Measurements from ENCODE around the gene EXOSC10.

DNA sequence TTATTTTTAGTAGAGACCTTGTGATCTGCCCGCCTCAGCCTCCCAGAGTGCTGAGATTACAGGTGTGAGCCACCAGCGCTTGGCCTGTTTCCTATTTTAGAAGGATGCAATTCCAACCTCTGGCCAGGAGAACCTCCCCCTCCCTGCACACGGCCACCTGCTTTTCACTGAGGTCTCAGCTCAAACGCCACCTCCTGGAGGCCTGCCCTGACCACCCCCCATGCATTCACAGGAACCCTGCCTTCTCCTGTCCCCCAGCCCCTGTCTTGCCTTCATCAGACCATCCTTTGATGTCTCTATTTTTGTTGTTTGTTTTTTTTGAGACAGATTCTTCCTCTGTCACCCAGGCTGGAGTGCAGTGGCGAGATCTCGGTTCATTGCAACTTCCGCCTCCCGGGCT lies 42.2 kb downstream of the EXOSC10 start:
- TF ChIP-seq, protein P1, sequence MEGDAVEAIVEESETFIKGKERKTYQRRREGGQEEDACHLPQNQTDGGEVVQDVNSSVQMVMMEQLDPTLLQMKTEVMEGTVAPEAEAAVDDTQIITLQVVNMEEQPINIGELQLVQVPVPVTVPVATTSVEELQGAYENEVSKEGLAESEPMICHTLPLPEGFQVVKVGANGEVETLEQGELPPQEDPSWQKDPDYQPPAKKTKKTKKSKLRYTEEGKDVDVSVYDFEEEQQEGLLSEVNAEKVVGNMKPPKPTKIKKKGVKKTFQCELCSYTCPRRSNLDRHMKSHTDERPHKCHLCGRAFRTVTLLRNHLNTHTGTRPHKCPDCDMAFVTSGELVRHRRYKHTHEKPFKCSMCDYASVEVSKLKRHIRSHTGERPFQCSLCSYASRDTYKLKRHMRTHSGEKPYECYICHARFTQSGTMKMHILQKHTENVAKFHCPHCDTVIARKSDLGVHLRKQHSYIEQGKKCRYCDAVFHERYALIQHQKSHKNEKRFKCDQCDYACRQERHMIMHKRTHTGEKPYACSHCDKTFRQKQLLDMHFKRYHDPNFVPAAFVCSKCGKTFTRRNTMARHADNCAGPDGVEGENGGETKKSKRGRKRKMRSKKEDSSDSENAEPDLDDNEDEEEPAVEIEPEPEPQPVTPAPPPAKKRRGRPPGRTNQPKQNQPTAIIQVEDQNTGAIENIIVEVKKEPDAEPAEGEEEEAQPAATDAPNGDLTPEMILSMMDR (IDR thresholded peaks at IDR 0.05; ENCODE audit: poor library complexity): no peak
- TF ChIP-seq EZH2 (IDR thresholded peaks at IDR 0.05; ENCODE audit: borderline replicate concordance) (no peak), EZH2phosphoT487 (IDR thresholded peaks at IDR 0.05; ENCODE audit: low read depth, severe bottlenecking, unreplicated experiment) (no peak)

Measured in hepatocyte (in vitro differentiated cells).